Mucosa of descending colon (tissue), 3 donors: ENCODE measurements around the gene NAGS. TPM values are rescaled to one million over a fixed set of nuclear protein-coding genes. Genes with fewer than 3 reads are reported as not detected.

Source experiments
- ATAC-seq: fragments of 200-7000 bp; cut with Tn5 transposase; one replicate; pipeline ENCODE4 v1.9.1; 2020; ENCODE audit warnings: mild to moderate bottlenecking, moderate library complexity
- DNase-seq, 3 donors: peaks; one replicate each; pipeline ENCODE4 v3.0.0-alpha.2; 2020
- H3K36me3 ChIP-seq: fragments of 200-600 bp; one replicate; pipeline ENCODE4 v1.8.0; 2021; ENCODE audit warnings: low read depth, mild to moderate bottlenecking
- H3K4me1 ChIP-seq: fragments of 200-600 bp; one replicate; pipeline ENCODE4 v1.8.0; 2021; ENCODE audit warnings: low read depth, mild to moderate bottlenecking
- H3K4me3 ChIP-seq: fragments of 200-600 bp; one replicate; pipeline ENCODE4 v1.8.0; 2021; ENCODE audit warnings: mild to moderate bottlenecking
- H3K9me3 ChIP-seq: fragments of 200-600 bp; one replicate; pipeline ENCODE4 v1.8.0; 2021; ENCODE audit warnings: mild to moderate bottlenecking
- intact Hi-C, 2 donors: fragments of 100-400 bp; cut with DNase I in 1 of 2; cut with micrococcal nuclease in 1 of 2; formaldehyde crosslinking; loops; one replicate each; pipeline versions ENCODE4 v1.11.0 to v1.11.1; 2022; cut with DNase I, micrococcal nuclease
- total RNA-seq, 3 donors: library from RNA; stranded (reverse); fragmentation: NEBNext Ultra II Directional in 2 of 3; extraction: Animal tissue kit (Norgen Biotek cat#: 25700) in 2 of 3; gene quantifications; one replicate each; pipeline versions ENCODE4 v1.2.1 to v1.2.4, GENCODE V29; 2021 to 2023
- TF ChIP-seq, protein P1 (sequence below): fragments of 200-600 bp; IDR thresholded peaks from one replicate; pipeline ENCODE4 v1.8.0; 2022; ENCODE audit warnings: antibody characterized with exemption, mild to moderate bottlenecking
- donor health status: DM: no; HTN: no; CAD: no; lungs with moderate emphysema.
- donor health status: DM: no; HTN: no; CAD: no.
- donor health status: DM: no; HTN: yes; CAD: no.

The NAGS gene
- total RNA-seq, 3 donors from 2014 or later = 6.1 to 21.4 (median 7.0) TPM

DNA sequence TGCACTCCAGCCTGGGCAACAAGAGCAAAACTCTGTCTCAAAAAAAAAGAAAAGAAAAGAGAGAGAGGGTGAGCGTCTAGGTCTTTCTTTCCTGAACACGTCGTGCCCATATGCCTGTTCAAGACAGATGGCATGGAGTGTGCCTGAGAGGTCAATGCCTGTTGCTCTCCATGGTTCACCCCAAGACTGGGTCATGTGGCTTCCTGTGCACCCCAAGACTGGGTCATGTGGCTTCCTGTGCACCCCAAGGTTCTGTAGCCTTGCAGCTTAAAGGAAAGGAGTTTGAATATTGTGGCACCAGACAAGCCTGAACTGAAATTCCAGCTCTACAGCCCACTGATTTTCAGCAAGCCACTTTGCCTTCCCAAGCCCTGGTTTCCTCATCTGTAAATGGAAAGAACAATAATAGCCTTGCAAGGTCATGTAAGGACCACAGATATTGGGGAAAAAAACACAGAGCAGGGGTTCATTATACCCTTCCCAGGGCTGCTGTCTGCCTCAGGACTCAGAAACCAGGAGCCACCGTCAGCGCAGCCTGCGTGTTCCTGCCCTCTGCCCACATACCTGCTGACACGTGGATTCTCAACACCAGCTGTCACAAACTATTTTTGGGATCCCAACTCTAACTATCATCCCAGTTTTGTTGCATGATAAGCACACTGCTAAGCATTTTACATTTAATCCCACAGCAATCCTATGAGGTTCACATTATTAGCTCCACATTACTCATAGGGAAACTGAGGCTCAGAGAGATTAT is 18.0 kb upstream of the NAGS start:
- intact Hi-C loops = no loop called here
- TF ChIP-seq, protein P1, sequence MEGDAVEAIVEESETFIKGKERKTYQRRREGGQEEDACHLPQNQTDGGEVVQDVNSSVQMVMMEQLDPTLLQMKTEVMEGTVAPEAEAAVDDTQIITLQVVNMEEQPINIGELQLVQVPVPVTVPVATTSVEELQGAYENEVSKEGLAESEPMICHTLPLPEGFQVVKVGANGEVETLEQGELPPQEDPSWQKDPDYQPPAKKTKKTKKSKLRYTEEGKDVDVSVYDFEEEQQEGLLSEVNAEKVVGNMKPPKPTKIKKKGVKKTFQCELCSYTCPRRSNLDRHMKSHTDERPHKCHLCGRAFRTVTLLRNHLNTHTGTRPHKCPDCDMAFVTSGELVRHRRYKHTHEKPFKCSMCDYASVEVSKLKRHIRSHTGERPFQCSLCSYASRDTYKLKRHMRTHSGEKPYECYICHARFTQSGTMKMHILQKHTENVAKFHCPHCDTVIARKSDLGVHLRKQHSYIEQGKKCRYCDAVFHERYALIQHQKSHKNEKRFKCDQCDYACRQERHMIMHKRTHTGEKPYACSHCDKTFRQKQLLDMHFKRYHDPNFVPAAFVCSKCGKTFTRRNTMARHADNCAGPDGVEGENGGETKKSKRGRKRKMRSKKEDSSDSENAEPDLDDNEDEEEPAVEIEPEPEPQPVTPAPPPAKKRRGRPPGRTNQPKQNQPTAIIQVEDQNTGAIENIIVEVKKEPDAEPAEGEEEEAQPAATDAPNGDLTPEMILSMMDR = no peak
- ATAC-seq = no peak

DNA sequence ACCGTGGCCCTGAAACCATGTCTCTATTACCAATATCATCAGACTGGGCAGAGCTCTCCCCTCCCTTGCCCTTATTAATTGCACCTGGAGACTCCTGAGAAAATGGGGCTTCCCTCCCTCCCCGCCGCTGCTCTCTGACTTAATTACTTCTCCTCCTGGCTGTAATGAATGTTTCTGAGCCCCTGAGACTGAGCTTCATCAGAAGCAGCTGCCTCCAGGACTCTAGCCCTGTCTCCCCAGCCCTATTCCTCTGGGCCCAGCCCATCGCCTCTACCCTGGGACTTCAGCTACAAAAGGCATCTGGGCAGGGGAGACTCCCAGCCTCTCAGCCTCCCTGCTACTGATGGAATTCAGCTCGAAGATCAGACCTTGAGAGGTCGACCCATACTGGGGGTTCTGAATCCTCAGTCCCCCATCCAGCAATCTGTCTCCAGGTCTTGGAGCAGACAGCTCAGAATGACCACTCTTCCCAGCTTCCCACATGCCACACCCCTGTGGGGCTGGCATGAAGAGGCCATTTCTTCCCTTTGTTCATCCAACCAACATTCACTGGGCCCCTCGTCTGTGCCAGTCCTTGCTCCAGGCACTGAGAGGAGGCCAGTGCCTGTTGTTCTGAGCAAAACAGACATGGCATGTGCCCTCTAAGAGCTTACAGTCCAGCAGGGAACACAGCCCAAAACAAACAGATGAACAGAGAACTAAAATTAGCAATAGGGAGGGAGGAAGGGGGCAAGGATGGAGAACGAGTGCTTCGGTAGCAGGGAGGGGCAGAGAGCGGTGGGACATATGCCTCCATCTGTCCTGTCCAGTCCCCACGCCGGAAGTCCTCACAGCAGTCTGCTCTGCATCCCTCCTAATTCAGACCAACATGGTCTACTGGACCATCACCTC is 17.0 kb upstream of the NAGS start:
- Histone ChIP-seq H3K36me3 (no peaks in the 10 kb centered on the region), H3K4me1 (peaks cover 10% of the 10 kb centered on the region), H3K4me3 (no peak overlapping the region), H3K9me3 (no peaks in the 10 kb centered on the region)
- DNase-seq (no peak), ATAC-seq (no peak)
- TF ChIP-seq, protein P1 = no peak
- intact Hi-C loops = no loop called here

More for the DNA sequence above, 18.0 kb upstream of the NAGS start:
- H3K9me3 ChIP-seq = no peaks in the 10 kb centered on the region
- H3K4me1 ChIP-seq = peaks cover 10% of the 10 kb centered on the region
- H3K36me3 ChIP-seq = no peaks in the 10 kb centered on the region
- no peak for DNase-seq
- no peak overlapping the region for H3K4me3 ChIP-seq

DNA sequence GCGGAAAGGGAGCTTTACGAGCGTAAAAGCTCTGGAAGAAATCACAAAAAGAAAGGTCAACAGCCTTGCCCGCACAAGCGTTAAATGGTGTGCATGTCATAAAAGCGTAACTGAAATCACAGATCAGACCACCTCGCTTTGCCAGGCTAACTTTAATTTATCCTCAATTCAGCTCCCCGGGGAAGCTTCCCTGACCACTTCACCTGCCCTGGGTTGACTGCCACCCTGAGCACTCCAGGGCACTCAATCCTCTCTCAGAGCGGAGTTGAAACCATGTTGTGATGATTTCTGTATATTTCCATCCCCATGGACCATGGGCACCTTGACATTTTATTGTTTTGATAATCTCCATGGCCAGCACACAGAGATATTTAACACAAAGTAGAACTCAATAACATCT is 16.1 kb upstream of the NAGS start:
- intact Hi-C loops = no loop called here
- Histone ChIP-seq H3K9me3 (no peaks in the 10 kb centered on the region), H3K4me3 (no peak overlapping the region), H3K36me3 (no peaks in the 10 kb centered on the region), H3K4me1 (peaks cover 7% of the 10 kb centered on the region)
- ATAC-seq (no peak), DNase-seq (no peak)
- TF ChIP-seq, protein P1 = no peak

GRCh38 chr17:43992641-43993040 is 11.8 kb upstream of the NAGS start:
- TF ChIP-seq, protein P1 = no peak
- H3K9me3 ChIP-seq = no peaks in the 10 kb centered on the region
- no peaks in the 10 kb centered on the region for H3K36me3 ChIP-seq
- intact Hi-C loops = loop anchor here in 1 of 2 donors (10.0 kb wide), 1 partner anchor 48 kb away; the partner anchor contains the start of gene PPY
- H3K4me1 ChIP-seq = no peaks in the 10 kb centered on the region
- DNase-seq = no peak
- ATAC-seq = no peak
- no peak overlapping the region for H3K4me3 ChIP-seq

GRCh38 chr17:43994272-43995149 is 9.9 kb upstream of the NAGS start:
- no peak overlapping the region for H3K4me3 ChIP-seq
- no peaks in the 10 kb centered on the region for H3K4me1 ChIP-seq
- H3K9me3 ChIP-seq = no peaks in the 10 kb centered on the region
- intact Hi-C loops = loop anchor here (2.0 to 10.0 kb wide), 2 partner anchors 50 kb away; partner anchors contain the start of gene PPY (in 1 of the 2)
- DNase-seq = peak; percentile 54 to 67 (median 57)
- H3K36me3 ChIP-seq = no peaks in the 10 kb centered on the region
- ATAC-seq = peak; percentile 82
- TF ChIP-seq, protein P1 = peak; percentile 56
